Coronary artery (tissue), 2 donors: Measurements from ENCODE around the gene MAGEF1.

Experiments
- DNase-seq: peaks from one replicate; pipeline ENCODE4 v3.0.0-alpha.2; 2017; ENCODE audit warnings: low spot score
- H3K27ac ChIP-seq, 2 donors: fragments of 200-600 bp; sonication (generic); one replicate each; pipeline ENCODE4 v1.5.1; 2016 to 2019
- H3K4me3 ChIP-seq: fragments of 200-600 bp; sonication (generic); 2 replicates; pipeline ENCODE4 v1.5.1; 2016; ENCODE audit warnings: mild to moderate bottlenecking, moderate library complexity
- CTCF ChIP-seq: fragments of 200-600 bp; sonication (generic); IDR thresholded peaks from one replicate; pipeline ENCODE4 v1.5.1; 2019; ENCODE audit warnings: antibody characterized with exemption

MAGEF1 gene

DNA sequence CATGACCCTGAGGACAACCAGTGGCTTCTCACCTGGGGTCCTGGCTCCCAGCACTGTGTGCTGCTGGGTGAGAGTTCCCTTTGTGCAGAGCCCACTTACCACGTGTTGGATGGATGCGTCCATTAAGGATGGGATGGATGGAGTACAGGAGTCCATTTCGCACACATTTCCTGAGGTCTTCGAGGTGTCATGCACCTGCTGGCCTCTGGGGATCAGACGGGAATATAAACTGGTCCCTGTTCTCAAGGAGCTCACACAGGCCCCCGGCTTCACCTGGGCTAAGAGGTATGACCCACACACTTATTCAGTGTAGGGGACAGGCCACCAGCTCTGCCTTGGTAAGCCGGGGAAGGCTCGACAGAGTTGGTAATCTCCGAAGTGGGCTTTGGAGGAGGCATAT lies 39.5 kb downstream of the MAGEF1 start:
- no peak overlapping the region for H3K4me3 ChIP-seq
- DNase-seq = no peak
- TF ChIP-seq CTCF = no peak

GRCh38 chr3:184670091-184670602 lies 41.7 kb downstream of the MAGEF1 start:
- Histone ChIP-seq H3K27ac (no peak overlapping the region), H3K4me3 (no peak overlapping the region)
- TF ChIP-seq CTCF = no peak
- DNase-seq = no peak

More for the DNA sequence above, 39.5 kb downstream of the MAGEF1 start:
- no peak overlapping the region for H3K27ac ChIP-seq

DNA sequence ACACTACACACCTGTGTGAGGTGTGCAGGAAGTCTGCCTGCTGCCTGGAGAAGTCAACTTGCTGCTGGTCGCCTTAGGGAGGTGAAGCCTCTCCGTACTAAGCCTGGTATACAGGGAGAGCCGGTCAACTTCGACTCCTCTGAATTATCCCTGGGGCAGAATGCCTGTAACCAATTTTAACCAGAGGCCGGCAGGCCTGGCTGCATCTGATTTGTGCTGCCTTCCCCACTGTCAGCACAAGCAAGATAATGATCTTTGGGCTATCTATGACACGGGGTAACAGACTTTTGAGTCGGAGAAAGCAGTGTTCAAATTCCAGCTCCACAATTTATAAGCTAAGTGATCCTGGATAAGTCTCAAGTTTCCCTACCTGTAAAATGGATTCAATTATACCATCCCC lies 42.3 kb downstream of the MAGEF1 start:
- no peak overlapping the region for H3K27ac ChIP-seq
- no peak for TF ChIP-seq CTCF

DNA sequence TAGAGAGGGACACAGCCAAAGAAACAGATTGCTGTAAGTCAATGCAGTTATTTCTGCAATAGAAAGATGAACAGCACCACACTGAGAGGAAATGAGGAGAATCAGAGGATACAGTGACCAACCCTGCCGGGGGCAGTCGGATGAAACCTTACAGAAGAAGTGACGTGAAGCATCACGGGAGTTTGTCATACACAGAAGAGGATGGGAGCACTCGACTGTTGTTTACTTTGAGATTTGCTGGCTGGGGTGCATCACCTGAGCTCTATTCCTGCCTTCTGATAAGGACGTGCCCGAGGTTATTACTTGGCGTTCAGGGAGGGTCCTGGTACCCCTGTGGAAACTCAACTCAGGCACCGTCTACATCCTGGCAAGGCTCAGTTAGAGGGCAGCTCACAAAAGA lies 45.4 kb downstream of the MAGEF1 start:
- Histone ChIP-seq H3K4me3 (no peak overlapping the region), H3K27ac (no peak overlapping the region)
- TF ChIP-seq CTCF = no peak
- DNase-seq = no peak

More for the DNA sequence above, 42.3 kb downstream of the MAGEF1 start:
- no peak overlapping the region for H3K4me3 ChIP-seq
- DNase-seq = no peak

DNA sequence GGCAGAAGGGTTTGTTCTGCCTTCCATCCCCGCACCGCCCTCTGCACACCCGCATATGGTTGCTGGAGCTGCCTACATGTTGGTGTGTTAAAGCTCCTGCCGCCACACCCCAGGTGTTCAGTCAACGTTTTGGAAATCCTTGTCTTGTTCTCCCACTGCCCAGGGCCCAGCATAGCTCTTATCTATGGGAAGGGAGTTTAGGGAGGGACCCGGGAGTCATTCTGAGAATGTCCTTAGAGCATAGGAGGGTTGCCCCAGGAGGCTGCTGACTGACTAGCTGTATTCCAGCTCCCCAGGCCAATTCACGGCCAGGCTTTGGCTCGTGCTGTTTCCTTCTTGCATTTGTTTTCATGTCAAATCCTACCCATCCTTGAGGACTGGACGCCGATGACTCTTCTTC lies 46.8 kb downstream of the MAGEF1 start:
- TF ChIP-seq CTCF = no peak
- Histone ChIP-seq H3K27ac (no peak overlapping the region), H3K4me3 (no peak overlapping the region)
- DNase-seq = no peak

DNA sequence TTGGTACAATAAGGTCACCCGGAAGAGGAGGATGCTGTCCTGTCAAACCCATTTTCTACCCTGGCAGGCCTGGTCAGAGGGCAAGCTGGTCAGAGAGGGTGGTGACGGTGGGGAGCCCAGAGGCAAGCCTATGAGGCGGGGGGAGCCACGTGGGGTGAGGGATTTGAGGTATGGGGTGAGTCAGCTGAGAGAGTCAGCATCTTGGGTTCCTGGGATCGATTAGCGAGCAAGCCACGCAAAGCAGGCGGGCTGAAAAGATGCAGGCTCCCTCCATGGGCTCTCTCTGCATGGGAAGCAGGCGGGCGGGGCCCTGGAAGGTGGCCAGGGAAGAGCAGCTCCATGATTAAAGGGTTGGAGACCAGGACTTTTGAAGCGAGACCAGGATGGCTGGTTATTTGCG lies 48.1 kb downstream of the MAGEF1 start:
- H3K27ac ChIP-seq = no peak overlapping the region
- H3K4me3 ChIP-seq = no peak overlapping the region
- TF ChIP-seq CTCF = no peak
- no peak for DNase-seq

DNA sequence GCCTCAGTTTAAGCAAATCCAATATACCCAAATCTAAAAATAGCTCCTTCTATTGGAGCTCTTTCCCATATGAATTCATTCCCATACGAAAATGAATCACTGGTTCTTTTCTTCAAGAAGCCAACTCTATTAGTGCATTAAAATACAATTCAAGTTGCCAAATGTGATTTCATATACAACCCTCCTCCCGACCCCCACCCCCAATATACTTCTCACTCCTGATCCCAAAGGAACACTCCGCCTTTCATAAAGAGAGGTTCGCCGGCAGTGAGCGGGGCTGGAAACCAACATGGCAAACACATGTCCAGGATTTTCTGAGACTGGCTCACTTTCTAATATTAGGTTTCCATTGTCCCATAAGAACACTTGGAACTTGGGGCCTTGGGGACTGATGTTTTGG lies 48.5 kb downstream of the MAGEF1 start:
- TF ChIP-seq CTCF = no peak
- Histone ChIP-seq H3K4me3 (no peak overlapping the region), H3K27ac (no peak overlapping the region)
- DNase-seq = no peak
